Osteoblast (primary cell): ENCODE measurements around the gene OR6C65. TPM values are rescaled to one million over a fixed set of nuclear protein-coding genes. Genes with fewer than 3 reads are reported as not detected.

Experiments
- DNase-seq: peaks from one replicate; pipeline ENCODE4 v3.0.0; 2011; ENCODE audit warnings: low spot score, mixed read lengths; ENCODE audit not compliant: insufficient read length; ENCODE audit errors: missing footprints
- H2AFZ ChIP-seq: 2 replicates; pipeline ENCODE4 v1.6.0; 2011; ENCODE audit warnings: mild to moderate bottlenecking, low read length
- H3K27ac ChIP-seq: 2 replicates; pipeline ENCODE4 v1.5.1; 2011; ENCODE audit warnings: mild to moderate bottlenecking, low read depth, low read length, moderate library complexity
- H3K27me3 ChIP-seq: 2 replicates; pipeline ENCODE4 v1.6.0; 2012; ENCODE audit warnings: mild to moderate bottlenecking, control low read depth, inconsistent platforms, low read length, moderate library complexity; ENCODE audit not compliant: insufficient read depth
- H3K36me3 ChIP-seq: 2 replicates; pipeline ENCODE4 v1.5.1; 2011; ENCODE audit warnings: mild to moderate bottlenecking, low read length, control low read depth, moderate library complexity; ENCODE audit not compliant: insufficient read depth
- H3K4me1 ChIP-seq: 2 replicates; pipeline ENCODE4 v1.5.1; 2011; ENCODE audit warnings: mild to moderate bottlenecking, low read length, control low read depth, moderate library complexity; ENCODE audit not compliant: insufficient read depth
- H3K4me2 ChIP-seq: 2 replicates; pipeline ENCODE4 v1.6.0; 2011; ENCODE audit warnings: mild to moderate bottlenecking, low read length; ENCODE audit not compliant: insufficient read depth
- H3K4me3 ChIP-seq: fragments of 200-600 bp; sonication (generic); 3 replicates; pipeline ENCODE4 v1.5.1; 2012; ENCODE audit warnings: mild to moderate bottlenecking, low read length, inconsistent platforms; ENCODE audit not compliant: insufficient read depth
- H3K79me2 ChIP-seq: 2 replicates; pipeline ENCODE4 v1.6.0; 2012; ENCODE audit warnings: mild to moderate bottlenecking, low read length, control low read depth, inconsistent platforms; ENCODE audit not compliant: insufficient read depth
- H3K9me3 ChIP-seq: 2 replicates; pipeline ENCODE4 v1.5.1; 2011; ENCODE audit warnings: low read depth, low read length, control low read depth
- H4K20me1 ChIP-seq: 2 replicates; pipeline ENCODE4 v1.6.0; 2012; ENCODE audit warnings: mild to moderate bottlenecking, low read length, control low read depth; ENCODE audit not compliant: insufficient read depth
- CTCF ChIP-seq: IDR thresholded peaks from 2 replicates; pipeline ENCODE4 v1.5.1; 2011; ENCODE audit warnings: mild to moderate bottlenecking, low read depth, low read length, moderate library complexity; ENCODE audit errors: extremely low read depth
- total RNA-seq: library from RNA; depleted of rRNA; stranded (reverse); fragments of >200 nt; gene quantifications from 2 replicates; pipeline ENCODE4 v1.2.3, GENCODE V29; 2012

OR6C65 gene
- total RNA-seq, 1 donor: not detected

GRCh38 chr12:55443776-55444175 is 43.4 kb downstream of the OR6C65 start, which contains the start of gene OR6C2:
Gene OR6C2 (plus strand): TSS chr12:55444076. CDS start chr12:55452214, 8,138 bp downstream.
- Histone ChIP-seq H4K20me1 (no peaks in the 10 kb centered on the region), H3K9me3 (no peaks in the 10 kb centered on the region), H3K79me2 (no peaks in the 10 kb centered on the region), H3K4me1 (no peaks in the 10 kb centered on the region), H3K4me2 (no peak within 1 kb of the TSS), H3K27ac (no peak within 1 kb of the TSS), H3K27me3 (no peaks in the 10 kb centered on the region), H3K4me3 (no peak within 1 kb of the TSS), H3K36me3 (no peaks in the 10 kb centered on the region), H2AFZ (no peak within 1 kb of the TSS)
- TF ChIP-seq CTCF: no peak
- DNase-seq: no peak

GRCh38 chr12:55445357-55445756 is 45.0 kb downstream of the OR6C65 start:
- H3K27me3 ChIP-seq: no peaks in the 10 kb centered on the region
- H2AFZ ChIP-seq: no peak overlapping the region
- H3K4me2 ChIP-seq: no peak overlapping the region
- no peak for TF ChIP-seq CTCF
- no peaks in the 10 kb centered on the region for H3K36me3 ChIP-seq
- no peak overlapping the region for H3K27ac ChIP-seq
- H3K4me3 ChIP-seq: no peak overlapping the region
- DNase-seq: no peak
- H3K79me2 ChIP-seq: no peaks in the 10 kb centered on the region
- H4K20me1 ChIP-seq: no peaks in the 10 kb centered on the region
- no peaks in the 10 kb centered on the region for H3K4me1 ChIP-seq
- no peaks in the 10 kb centered on the region for H3K9me3 ChIP-seq

GRCh38 chr12:55446326-55446725 is 46.0 kb downstream of the OR6C65 start:
- H2AFZ ChIP-seq: no peak overlapping the region
- H3K27me3 ChIP-seq: no peaks in the 10 kb centered on the region
- TF ChIP-seq CTCF: no peak
- no peaks in the 10 kb centered on the region for H3K36me3 ChIP-seq
- no peak for DNase-seq
- no peak overlapping the region for H3K4me3 ChIP-seq
- H3K9me3 ChIP-seq: no peaks in the 10 kb centered on the region
- H3K79me2 ChIP-seq: no peaks in the 10 kb centered on the region
- H4K20me1 ChIP-seq: no peaks in the 10 kb centered on the region
- no peaks in the 10 kb centered on the region for H3K4me1 ChIP-seq
- no peak overlapping the region for H3K4me2 ChIP-seq
- no peak overlapping the region for H3K27ac ChIP-seq

GRCh38 chr12:55448825-55449224 is 48.5 kb downstream of the OR6C65 start:
- H3K9me3 ChIP-seq: no peaks in the 10 kb centered on the region
- no peaks in the 10 kb centered on the region for H3K4me1 ChIP-seq
- H3K79me2 ChIP-seq: no peaks in the 10 kb centered on the region
- DNase-seq: no peak
- H3K27ac ChIP-seq: no peak overlapping the region
- no peak overlapping the region for H2AFZ ChIP-seq
- H3K36me3 ChIP-seq: no peaks in the 10 kb centered on the region
- H3K27me3 ChIP-seq: no peaks in the 10 kb centered on the region
- no peak for TF ChIP-seq CTCF
- H3K4me2 ChIP-seq: no peak overlapping the region
- no peak overlapping the region for H3K4me3 ChIP-seq
- H4K20me1 ChIP-seq: no peaks in the 10 kb centered on the region

Other genes starting within 250 kb of the OR6C65 start
- gene OR10A7, start 179.5 kb upstream of the OR6C65 start, total RNA-seq: not detected in 2 replicates
- not detected in 2 replicates for gene OR6C74, start 155.9 kb upstream of the OR6C65 start, total RNA-seq
- gene OR6C6, start 104.0 kb upstream of the OR6C65 start, total RNA-seq: not detected in 2 replicates
- not detected in 2 replicates for gene OR6C1, start 86.2 kb upstream of the OR6C65 start, total RNA-seq
- not detected in 2 replicates for gene OR6C3, start 69.8 kb upstream of the OR6C65 start, total RNA-seq
- gene OR6C75, start 37.6 kb upstream of the OR6C65 start, total RNA-seq: not detected in 2 replicates
- gene OR6C76, start 25.7 kb downstream of the OR6C65 start, total RNA-seq: not detected in 2 replicates
- gene OR6C2, start 43.5 kb downstream of the OR6C65 start, total RNA-seq: not detected in 2 replicates
- gene OR6C70, start 69.6 kb downstream of the OR6C65 start, total RNA-seq: not detected in 2 replicates
- not detected in 2 replicates for gene OR6C68, start 91.8 kb downstream of the OR6C65 start, total RNA-seq
- gene OR6C4, start 149.1 kb downstream of the OR6C65 start, total RNA-seq: not detected in 2 replicates
- gene OR2AP1, start 171.9 kb downstream of the OR6C65 start, total RNA-seq: not detected in 2 replicates
- not detected in 2 replicates for gene OR10P1, start 236.4 kb downstream of the OR6C65 start, total RNA-seq